ENCODE measurements around the gene MTG1.
"Not testable (repeated sequence)": the region's sequence is repeated elsewhere in the genome, so short reads cannot be mapped to it uniquely, and the experiment has no call there.

The MTG1 gene

DNA sequence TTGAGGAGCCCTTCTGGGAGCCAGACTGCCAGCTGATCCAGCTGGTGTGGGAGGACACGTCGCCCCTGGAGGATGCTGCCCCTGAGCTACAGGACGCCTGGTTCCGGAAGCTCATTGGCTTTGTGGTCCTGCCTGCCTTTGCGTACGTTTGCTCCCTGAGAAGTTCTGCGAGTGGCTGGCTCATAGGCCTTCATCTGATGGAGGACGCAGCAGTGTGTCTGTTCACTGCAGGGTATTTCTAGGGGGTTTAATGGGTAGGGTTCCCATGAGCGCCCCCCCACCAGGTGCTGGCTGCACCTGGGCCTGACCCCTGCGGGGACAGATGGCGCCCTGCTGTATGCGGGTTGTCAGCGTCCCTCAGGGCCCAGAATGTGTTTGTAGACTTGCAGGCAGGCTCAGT is 9.9 kb upstream of the MTG1 start:
- Mint-ChIP-seq H3K9me3 (no peaks in the 10 kb centered on the region), H3K36me3 (ENCODE audit: low read depth) (peaks cover 7% of the 10 kb centered on the region), H3K4me3 (no peak overlapping the region), H3K27ac (no peak overlapping the region), H3K4me1 (no peaks in the 10 kb centered on the region), H3K27me3 (ENCODE audit: low read depth) (no peaks in the 10 kb centered on the region)
- no peak for TF ChIP-seq CTCF (IDR thresholded peaks at IDR 0.05; ENCODE audit: unreplicated experiment in 3 of 3)

DNA sequence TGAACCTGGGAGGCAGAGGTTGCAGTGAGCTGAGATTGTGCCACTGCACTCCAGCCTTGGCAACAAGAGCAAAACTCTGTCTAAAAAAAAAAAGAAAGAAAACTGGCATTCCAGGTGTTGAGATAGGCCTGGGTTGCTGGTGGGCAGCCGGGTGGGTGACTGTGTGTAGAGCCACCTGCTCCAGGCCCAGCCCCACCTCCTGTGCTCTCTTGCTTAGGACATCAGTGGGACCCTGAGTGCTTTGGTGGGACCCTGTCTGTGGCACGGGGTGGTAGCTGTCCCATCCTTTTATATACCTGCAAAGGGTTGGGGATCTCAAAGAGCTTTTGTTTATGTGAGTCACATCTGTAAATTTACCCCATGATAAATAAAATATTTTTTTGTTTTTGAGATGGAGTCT is 8.7 kb upstream of the MTG1 start:
- H3K4me3 Mint-ChIP-seq, result no peak overlapping the region

DNA sequence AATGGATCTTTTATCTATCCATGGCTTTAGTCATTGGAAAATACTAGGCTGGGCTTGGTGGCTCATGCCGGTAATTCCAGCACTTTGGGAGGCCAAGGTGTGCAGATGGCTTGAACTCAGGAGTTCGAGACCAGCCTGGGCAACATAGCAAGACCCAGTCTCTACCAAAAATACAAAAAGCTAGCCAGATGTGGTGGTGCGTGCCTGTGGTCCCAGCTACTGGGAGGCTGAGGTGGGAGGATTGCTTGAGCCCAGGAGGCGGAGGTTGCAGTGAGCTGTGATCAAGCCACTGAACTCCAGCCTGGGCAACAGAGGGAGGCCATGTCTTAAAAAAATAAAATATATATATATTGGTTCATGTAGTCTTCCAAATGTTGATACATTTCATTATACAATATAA is 7.0 kb upstream of the MTG1 start:
- peaks cover 12% of the 10 kb centered on the region for H3K36me3 Mint-ChIP-seq (ENCODE audit: low read depth)
- H3K4me3 Mint-ChIP-seq, H3K4me1 Mint-ChIP-seq: not testable (repeated sequence)

More for the DNA sequence above, 8.7 kb upstream of the MTG1 start:
- Mint-ChIP-seq H3K27me3 (ENCODE audit: low read depth) (no peaks in the 10 kb centered on the region), H3K27ac (no peak overlapping the region), H3K36me3 (ENCODE audit: low read depth) (peaks cover 7% of the 10 kb centered on the region), H3K4me1 (no peaks in the 10 kb centered on the region), H3K9me3 (no peaks in the 10 kb centered on the region)
- no peak for TF ChIP-seq CTCF (IDR thresholded peaks at IDR 0.05; ENCODE audit: unreplicated experiment in 3 of 3)

GRCh38 chr10:133388236-133388972 is 5.6 kb upstream of the MTG1 start:
- H3K36me3 Mint-ChIP-seq (ENCODE audit: low read depth), result peaks cover 12% of the 10 kb centered on the region
- TF ChIP-seq CTCF (IDR thresholded peaks at IDR 0.05; ENCODE audit: unreplicated experiment in 3 of 3), result no peak
- H3K4me3 Mint-ChIP-seq, result no peak overlapping the region
- no peaks in the 10 kb centered on the region for H3K9me3 Mint-ChIP-seq
- H3K27me3 Mint-ChIP-seq (ENCODE audit: low read depth), result no peaks in the 10 kb centered on the region
- H3K4me1 Mint-ChIP-seq, result no peaks in the 10 kb centered on the region
- no peak overlapping the region for H3K27ac Mint-ChIP-seq

More for the DNA sequence above, 7.0 kb upstream of the MTG1 start:
- not testable (repeated sequence) for H3K27ac Mint-ChIP-seq; H3K27me3 Mint-ChIP-seq (ENCODE audit: low read depth); H3K9me3 Mint-ChIP-seq

DNA sequence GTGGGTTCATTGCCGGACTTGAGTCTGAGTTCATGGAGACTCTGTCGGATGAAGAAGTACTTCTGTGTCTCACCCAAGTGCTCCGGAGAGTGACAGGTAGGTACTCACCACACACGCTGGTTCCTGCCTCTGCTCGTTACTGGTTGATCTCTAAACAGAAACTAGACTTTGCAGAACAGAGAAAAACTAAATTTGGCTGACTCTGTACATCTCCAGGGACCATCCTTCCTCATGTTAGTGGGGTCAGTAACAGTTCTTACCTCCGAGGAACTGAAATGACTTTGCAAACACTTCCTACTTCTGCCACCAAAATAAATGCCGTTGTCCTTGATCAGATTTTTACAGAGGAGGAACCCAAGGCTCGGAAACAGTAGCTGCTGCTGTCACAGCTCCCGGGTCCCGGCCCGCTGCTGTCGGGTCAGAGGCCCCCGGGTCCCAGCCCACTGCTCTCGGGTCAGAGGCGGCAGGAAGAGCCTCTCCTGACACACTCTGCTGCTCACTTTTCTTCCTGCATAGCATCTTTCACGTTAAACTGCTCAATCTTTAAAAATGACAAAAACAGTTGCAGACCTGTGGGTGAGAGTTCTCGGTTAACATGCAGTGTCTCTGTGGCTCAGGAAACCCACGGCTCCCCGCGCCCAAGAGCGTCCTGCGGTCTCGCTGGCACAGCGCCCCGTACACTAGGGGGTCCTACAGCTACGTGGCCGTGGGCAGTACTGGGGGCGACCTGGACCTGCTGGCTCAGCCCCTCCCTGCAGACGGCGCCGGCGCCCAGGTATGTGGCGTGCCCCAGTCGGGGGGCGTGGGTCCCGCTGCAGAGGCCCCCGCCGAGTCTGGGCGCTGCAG is 4.8 kb upstream of the MTG1 start:
- no peaks in the 10 kb centered on the region for H3K9me3 Mint-ChIP-seq
- H3K36me3 Mint-ChIP-seq (ENCODE audit: low read depth), result peaks cover 12% of the 10 kb centered on the region
- no peak for TF ChIP-seq CTCF (IDR thresholded peaks at IDR 0.05; ENCODE audit: unreplicated experiment in 3 of 3)
- H3K27ac Mint-ChIP-seq, result no peak overlapping the region
- no peaks in the 10 kb centered on the region for H3K4me1 Mint-ChIP-seq
- no peak overlapping the region for H3K4me3 Mint-ChIP-seq
- H3K27me3 Mint-ChIP-seq (ENCODE audit: low read depth), result no peaks in the 10 kb centered on the region

- Mint-ChIP-seq H3K4me1 (peaks cover 5% of the 10 kb centered on the region), H3K27me3 (ENCODE audit: low read depth) (no peaks in the 10 kb centered on the region), H3K9me3 (no peaks in the 10 kb centered on the region), H3K36me3 (ENCODE audit: low read depth) (peaks cover 12% of the 10 kb centered on the region), H3K4me3 (peak overlapping the region in 1 of 3 experiments; percentile 41), H3K27ac (peak overlapping the region in 1 of 3 experiments; percentile 16)
- TF ChIP-seq CTCF (IDR thresholded peaks at IDR 0.05; ENCODE audit: unreplicated experiment in 3 of 3), result no peak
These were observed 3.2 kb upstream of the MTG1 start for GRCh38 chr10:133390597-133391248.

All from nephron (organoid).